DMS153 (cell line): ENCODE results near the gene ZNF512B.
A peak's percentile ranks its signal among the peaks of the same experiment; 100 is the strongest.
"Not testable (repeated sequence)": the region's sequence is repeated elsewhere in the genome, so short reads cannot be mapped to it uniquely, and the experiment has no call there.

Experiments used
- DNase-seq: peaks from one replicate; lab custom pipeline; 2025; lab: John Stamatoyannopoulos, UW

The ZNF512B gene

GRCh38 chr20:63963784-63964301, 5.9 kb downstream of the ZNF512B start:
- no peak for DNase-seq

GRCh38 chr20:63963348-63963741, 6.4 kb downstream of the ZNF512B start:
- no peak for DNase-seq

- DNase-seq: no peak
Observed at GRCh38 chr20:63962426-63963347, 7.0 kb downstream of the ZNF512B start.

GRCh38 chr20:63961664-63962425, 7.9 kb downstream of the ZNF512B start:
- no peak for DNase-seq

GRCh38 chr20:63960654-63961621, 8.8 kb downstream of the ZNF512B start:
- DNase-seq: not testable (repeated sequence)

- no peak for DNase-seq
Observed at GRCh38 chr20:63959699-63960075, 10.0 kb downstream of the ZNF512B start.

- DNase-seq: no peak
Observed at GRCh38 chr20:63958964-63959698, 10.6 kb downstream of the ZNF512B start.

- no peak for DNase-seq
Observed at GRCh38 chr20:63958471-63958870, 11.3 kb downstream of the ZNF512B start.

- DNase-seq: peak; percentile 82
Observed at GRCh38 chr20:63957690-63958441, 11.9 kb downstream of the ZNF512B start.

GRCh38 chr20:63957004-63957689, 12.6 kb downstream of the ZNF512B start:
- peak; percentile 82 for DNase-seq

- DNase-seq: no peak
Observed at GRCh38 chr20:63956664-63957003, 13.1 kb downstream of the ZNF512B start.

- peak; percentile 69 for DNase-seq
Observed at GRCh38 chr20:63955827-63956663, 13.7 kb downstream of the ZNF512B start, which contains the start of gene UCKL1. Gene UCKL1 (minus strand): TSS chr20:63956416. CDS start chr20:63956372, 44 bp downstream.

GRCh38 chr20:63955281-63955826, 14.4 kb downstream of the ZNF512B start:
- DNase-seq: no peak

- no peak for DNase-seq
Observed at GRCh38 chr20:63953764-63954429, 15.8 kb downstream of the ZNF512B start.

GRCh38 chr20:63952769-63953168, 17.0 kb downstream of the ZNF512B start:
- no peak for DNase-seq

- DNase-seq: no peak
Observed at GRCh38 chr20:63952210-63952535, 17.6 kb downstream of the ZNF512B start.

- no peak for DNase-seq
Observed at GRCh38 chr20:63951398-63952209, 18.1 kb downstream of the ZNF512B start.
